ENCODE results near the gene DDX42.
"Not testable (repeated sequence)": the region's sequence is repeated elsewhere in the genome, so short reads cannot be mapped to it uniquely, and the experiment has no call there.

Gene DDX42

DNA sequence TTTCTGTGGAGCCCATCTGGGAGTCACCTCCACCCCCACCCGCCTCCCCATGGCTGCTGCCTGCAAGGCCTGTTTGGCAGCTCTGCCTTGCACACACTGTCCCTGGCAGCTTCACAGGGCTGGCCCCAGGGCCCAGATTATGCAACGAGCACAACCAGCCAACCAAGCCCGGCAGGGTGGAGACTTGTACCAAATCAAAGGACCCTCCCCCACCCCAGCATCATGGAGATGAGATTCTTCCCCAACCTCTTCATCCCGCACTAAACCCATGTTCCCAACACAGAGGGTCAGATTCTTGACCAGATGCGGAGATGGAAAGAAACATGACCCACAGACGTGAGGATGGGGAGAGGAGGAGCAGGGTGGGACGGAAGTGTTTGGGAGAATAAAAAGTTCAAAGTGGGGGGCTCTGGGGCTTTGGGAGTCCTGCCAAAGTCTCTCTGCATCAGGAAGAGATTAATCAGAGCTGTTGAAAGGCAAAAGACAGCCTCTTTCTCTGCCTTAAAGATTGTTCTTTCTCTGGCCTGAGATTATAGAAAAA lies 64.7 kb downstream of the DDX42 start:
- DNase-seq (ENCODE audit: low spot score) = peak; percentile 70

DNA sequence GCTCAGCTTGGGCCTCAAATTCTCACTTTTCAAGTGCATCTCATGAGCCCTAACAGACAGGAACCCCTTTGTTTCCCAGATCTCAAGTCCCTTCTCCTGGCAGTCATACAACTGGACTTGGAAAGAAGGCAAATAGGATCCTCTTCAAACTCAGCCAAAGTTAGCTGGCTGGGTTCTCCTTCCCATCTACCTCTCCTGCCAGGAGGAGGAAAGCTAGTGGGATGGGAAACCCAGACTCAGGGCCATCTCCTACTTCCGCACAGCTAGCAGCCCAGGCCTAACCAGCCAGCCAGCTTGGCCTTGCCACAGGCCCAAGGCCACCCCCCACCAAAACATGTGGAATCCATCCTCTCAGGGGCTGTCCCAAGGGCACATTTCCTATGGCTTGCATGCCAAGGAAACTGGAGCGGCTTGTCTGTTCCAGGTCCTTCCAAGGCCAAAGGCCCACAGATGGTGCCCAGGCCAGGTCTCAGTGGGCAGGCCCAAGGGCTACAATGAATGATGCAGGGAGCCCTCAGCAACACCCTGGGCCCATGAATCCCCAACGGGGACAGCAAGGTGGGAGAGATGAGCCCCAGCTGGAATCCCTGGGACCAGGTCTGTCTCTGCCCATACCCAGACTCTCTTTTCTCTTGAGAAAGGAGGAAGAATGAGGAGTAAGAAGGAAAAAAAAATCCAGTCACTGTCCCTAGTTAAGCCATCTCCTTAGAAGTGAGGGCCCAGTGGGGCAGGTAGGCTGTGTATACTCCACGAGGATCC lies 66.8 kb downstream of the DDX42 start:
- no peak for DNase-seq (ENCODE audit: low spot score)

DNA sequence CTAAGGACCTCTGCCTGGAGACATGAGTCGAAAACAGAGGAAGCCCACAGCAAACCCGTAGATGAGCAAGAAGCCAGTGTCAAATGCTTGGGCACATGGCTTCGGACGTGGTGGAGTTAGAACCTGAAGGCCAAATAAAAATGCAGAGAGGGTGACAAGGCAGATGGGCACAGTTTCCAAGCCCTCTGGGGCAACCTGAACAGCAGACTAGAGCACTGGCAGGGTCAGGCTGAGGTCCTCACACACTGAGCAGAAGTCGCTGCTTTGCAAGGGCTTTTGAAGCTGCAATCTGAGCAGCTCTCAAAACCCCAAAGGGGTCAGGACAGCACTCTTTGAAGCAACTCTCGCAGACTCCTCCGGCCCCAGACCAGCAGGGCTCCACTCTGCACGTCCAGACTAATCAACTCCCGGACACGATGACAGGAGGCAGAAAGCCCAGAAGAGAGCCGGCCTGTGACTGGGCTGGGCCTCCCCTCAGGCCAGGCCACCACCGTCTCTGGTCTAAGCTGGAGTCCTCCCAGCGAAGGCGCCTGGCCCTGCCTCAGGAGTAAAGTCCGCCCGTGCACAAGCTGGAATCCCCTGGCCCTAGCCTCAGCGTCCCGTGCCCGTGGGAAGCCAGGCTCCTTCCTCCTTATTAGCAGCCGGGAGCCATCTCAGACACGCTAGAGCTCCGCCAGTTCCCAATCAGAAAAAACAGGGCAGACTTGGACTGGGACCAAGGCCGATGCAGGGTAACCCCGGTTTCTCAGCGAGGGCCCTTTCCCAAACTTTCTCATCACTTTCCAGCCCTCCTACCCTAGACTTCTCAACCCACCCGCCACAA lies 67.6 kb downstream of the DDX42 start:
- peak; percentile 9 for DNase-seq (ENCODE audit: low spot score)

DNA sequence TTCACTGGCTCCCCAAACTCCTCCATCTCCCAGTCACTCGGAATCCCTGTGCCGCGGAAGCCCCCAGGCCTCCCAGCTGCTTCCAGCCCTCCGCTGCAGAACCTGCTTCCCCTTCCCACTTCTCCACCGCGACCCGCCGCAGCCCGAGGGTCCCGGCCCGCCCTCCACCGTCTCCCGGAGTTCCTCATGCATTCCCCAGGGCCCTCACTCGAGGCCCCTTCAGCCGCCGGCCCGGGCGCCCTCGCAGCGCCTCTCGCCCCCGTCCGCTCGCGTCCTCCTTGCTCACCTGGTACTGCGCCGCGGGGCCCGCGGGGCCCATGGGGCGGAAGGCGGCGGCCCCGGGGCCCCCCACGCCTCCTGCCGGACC lies 68.2 kb downstream of the DDX42 start:
- no peak for DNase-seq (ENCODE audit: low spot score)

DNA sequence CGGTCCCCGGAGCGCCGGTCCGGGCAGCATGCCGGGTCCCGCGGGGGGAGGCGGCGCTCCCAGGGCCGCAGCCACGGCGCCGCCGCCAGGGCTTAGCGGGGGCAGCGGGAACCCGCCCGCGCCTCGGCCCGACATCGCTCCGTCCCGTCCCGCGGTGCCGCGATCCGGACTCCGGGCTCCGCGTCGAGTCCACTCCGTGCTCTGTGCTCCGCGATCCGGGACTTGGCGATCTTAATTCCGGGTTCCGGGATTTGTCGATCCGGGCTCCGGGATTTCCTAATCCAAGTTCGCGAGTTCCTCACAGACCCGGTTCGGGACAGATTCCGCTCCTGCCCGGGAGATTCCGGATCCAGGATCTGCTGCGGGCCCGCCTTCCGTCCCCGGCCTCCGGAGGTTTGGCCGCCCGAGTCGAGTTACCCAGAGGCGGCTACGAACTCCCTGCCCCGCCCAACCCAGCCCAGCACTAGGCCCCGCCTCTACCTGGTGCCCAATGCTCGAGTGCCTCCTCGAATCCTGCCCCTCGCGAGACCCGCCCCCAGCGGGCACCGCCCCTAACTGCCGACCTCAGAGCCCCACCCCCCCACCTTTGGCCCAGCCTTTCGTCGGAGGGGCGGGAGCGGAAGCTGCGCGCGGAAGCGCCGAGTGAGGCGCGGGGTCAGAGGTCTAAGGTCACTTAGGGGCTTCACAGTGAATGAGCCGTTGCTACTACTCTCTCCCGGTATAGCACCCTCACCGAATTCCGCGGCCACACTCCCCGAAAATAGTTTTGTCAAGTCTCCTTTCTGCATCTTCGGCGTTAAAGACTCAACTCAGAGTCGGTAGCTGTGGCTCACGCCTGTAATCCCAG lies 68.8 kb downstream of the DDX42 start, which contains the start of gene SMARCD2:
TSS of gene SMARCD2 (minus strand) at position 146 of the 847 bp plus-strand sequence. CDS start at position 135, 11 bp downstream.
- DNase-seq (ENCODE audit: low spot score) = peak; percentile 98

DNA sequence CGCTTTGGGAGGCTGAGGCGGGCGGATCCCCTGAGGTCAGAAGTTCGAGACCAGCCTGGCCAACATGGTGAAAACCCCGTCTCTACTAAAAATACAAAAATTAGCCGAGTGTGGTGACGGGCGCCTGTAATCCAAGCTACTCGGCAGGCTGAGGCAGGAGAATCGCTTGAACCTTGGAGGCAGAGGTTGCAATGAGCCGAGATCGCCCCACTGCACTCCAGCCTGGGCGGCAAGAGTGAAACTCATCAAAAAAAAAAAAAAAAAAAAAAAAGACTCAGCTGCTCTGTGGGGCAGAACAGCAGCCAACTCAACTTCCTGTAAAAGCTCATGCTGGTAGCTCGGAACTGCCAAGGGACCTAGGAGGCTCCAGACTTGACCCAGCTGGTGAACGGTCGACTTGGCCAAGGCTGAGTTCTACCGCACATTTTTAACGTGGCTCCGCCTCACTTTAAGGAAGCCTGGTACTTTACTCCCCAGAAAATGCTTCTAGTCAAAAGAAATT lies 69.5 kb downstream of the DDX42 start:
- peak; percentile 64 for DNase-seq (ENCODE audit: low spot score)

DNA sequence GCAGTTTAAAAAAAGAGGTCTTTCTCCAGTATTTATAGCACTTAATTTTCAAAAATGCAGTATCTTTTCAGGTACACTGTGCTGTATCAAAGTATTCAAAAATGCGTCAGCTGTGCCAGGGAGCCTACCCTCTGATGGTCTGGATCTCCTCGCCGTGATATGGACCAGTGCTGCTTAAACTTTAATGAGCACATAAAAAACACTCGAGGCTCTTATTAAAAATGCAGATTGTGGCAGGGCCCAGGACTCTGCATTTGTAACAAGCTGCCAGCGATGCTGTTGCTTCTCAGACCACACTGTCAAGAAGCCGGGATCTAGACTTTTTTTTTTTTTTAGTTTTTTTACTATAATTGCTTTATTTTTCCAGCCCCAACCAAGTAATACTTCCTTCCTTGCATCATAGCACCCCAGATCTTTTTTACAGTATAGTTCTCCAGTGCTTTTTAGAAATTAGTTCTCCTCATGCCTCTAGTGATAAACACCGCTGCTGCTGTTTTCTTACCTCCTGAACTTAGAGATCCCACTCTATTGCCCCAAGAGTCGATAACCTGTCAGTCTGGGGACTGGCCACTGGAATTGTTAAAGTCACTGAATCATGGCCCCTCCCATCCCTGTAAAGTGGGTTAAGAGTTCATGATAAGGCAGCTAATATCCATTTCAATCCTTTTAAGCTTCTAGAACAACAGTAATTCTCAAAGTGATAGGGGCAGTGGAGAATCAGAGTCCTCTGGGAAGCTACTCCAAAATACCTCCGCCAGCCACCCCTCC lies 70.1 kb downstream of the DDX42 start:
- no peak for DNase-seq (ENCODE audit: low spot score)

DNA sequence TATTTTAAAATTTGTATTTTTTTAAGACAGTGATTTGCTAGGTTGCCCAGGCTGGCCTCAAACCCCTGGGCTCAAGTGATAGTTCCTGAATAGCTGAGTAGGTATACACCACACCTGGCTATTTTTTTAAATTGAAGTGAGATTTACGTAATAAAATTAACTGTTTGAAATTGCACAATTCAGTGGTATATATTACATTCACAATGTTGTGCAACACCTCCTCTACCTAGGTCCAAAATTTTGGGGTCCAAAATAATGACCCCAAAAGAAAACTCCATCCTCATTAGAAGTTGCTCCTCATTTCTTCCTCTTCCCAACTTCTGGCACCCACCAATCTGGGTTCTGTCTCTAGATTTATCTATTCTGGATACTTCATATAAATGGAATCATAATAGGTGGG lies 71.5 kb downstream of the DDX42 start:
- no peak for DNase-seq (ENCODE audit: low spot score)

DNA sequence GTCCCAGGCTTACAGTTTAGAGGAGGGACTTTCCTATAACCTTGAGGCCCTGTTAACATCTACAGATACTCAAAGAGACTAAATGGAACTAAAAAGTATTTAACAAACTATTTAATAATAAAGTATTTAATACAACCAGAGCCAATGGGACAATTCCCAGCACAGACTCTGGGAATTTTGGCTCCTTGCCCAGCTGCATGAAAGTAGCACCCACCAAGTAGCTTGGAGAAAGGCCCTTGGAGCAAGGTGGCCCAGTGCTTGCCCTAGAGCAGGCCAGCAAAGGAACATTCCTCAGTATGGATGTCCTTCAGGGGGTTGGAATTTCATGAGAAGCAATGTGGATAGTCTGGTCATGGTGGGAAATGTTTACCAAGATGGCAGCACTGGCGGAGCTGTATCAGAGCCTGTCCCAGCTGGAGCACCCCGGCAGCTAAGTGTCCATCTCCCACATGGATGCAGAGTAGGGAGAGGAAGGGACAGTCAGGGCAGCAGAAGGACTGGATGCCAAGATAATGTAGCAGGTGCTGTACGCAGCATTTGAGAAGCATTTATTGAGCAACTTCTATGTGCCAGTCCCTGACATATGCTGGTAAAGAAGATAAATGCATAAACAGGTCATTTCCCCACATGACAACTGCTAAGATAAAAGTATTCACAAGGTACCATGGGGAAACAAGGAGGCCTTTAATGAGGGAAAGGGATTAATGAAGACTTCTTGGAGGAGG lies 73.7 kb downstream of the DDX42 start:
- DNase-seq (ENCODE audit: low spot score) = no peak

DNA sequence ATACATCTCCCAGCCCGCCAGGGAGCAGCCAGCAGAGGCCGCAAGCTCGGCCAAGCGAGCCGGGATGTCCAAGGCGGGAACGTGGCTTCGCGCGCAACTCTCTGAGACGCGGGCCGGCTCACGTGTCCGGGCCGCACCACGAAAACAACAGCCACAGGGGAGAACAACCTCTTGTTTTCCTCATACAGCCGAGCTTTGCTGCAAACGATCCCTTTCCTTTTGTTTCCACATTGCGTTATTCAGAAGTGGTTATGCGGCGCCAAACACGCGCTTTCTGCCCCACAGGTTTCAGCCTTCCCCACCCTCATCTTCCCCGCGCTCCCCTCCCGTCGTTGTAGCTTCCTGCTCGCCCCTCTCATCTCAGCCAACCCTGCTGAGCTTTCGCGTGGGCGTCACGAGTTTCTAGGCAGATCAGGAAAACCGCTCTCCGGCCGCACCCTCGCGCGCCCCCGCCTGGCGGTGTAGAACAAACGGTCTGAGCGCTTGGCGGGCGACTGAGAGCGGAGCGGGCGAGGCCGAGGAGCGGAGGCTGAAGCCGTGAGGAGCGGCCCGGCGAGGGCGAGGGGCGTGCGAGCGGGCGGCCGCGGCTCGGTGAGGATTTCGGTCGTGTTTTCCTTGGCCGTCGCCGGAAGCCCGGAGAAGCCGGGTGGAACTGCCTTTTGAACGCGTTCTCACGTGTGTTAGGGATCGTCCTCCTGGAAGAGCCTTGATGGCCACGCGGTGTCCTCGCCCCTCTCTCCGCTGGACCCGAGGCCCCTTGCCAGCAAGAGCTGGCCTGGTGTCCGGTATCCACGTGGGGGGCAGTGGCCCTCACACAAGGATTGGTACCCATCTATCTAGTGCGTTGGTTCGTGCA lies 75.1 kb downstream of the DDX42 start:
- peak; percentile 95 for DNase-seq (ENCODE audit: low spot score)

DNA sequence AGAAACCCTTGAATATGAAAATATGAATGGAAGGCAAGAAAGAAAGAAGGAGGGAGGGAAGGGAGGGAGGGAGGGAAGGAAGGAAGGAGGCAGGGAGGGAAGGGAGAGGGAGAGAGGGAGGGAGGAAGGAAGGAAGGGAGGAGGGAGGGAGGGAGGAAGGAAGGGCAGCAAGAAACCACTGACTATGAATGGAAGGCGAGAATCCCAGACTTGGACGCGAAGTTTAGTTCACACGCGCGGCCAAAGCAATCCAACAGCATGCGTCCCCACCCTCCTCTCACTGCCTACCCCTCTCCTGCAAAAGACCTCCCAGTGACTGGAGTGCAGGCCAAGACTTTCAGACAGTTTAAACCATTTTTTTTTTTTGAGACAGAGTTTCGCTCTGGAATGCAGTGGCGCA lies 76.4 kb downstream of the DDX42 start:
- DNase-seq (ENCODE audit: low spot score) = no peak

DNA sequence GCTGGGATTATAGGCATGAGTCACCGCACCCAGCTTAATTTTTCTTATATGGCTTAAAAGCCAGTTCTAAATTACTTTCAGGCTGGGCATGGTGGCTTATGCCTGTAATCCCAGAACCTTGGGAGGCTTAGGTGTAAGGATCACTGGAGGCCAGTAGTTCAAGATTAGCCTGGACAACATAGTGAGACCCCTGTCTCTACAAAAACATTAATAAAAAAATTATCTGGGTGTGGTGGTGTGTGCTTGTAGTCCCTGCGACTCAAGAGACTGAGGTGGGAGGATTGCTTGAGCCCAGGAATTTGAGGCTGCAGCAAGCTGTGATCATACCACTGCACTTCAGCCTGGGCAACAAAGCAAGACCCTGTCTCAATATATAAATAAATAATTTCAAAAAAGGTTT lies 79.3 kb downstream of the DDX42 start:
- no peak for DNase-seq (ENCODE audit: low spot score)

DNA sequence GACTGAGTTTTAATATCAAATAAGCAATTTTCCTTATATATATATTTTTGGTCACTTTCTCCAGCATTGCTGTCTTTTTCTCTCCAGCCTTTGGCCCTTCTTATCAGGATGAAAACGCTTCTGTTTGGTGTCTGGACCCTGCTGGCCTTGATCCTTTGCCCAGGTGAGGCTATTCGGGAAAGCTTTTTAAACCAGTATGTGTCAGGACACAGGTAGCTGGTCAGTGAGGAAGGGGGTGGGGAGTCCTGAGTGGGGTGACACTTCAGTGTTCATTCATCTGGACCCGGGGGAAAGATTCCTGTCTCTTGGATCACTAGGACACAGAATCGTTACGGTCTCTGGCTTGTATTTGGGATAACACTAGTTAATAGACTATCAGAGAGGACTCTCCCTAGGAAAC lies 80.7 kb downstream of the DDX42 start:
- DNase-seq (ENCODE audit: low spot score) = no peak

DNA sequence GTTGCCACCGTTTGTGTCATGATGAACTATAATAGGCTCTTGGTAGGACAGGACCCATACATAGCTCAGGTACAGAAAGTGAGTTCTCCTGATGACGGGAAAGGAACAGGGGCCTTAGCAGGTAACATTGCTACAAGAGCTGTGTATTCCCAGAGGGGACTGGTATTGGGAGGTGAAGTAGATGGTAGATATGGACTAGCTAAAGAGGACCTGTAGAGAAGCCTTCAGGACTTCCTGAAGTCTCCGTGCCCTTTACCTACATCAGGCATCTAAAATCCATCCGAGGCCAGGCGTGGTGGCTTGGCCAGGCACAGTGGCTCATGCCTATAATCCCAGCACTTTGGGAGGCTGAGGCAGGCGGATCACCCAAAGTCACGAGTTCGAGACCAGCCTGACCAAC lies 81.2 kb downstream of the DDX42 start:
- DNase-seq (ENCODE audit: low spot score) = no peak

DNA sequence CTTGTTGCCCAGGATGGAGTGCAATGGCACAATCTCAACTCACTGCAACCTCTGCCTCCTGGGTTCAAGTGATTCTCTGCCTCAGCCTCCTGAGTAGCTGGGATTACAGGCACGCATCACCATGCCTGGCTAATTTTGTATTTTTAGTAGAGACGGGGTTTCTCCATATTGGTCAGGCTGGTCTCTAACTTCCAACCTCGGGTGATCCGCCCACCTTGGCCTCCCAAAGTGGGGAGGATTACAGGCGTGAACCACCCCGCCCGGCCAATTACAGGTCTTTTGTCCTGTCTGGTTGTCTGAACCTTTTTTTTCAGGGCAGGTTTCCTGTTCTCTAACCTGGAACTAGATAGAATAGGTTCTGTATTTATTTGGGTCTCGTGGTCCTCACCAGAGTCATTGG lies 82.5 kb downstream of the DDX42 start:
- DNase-seq (ENCODE audit: low spot score) = not testable (repeated sequence)

DNA sequence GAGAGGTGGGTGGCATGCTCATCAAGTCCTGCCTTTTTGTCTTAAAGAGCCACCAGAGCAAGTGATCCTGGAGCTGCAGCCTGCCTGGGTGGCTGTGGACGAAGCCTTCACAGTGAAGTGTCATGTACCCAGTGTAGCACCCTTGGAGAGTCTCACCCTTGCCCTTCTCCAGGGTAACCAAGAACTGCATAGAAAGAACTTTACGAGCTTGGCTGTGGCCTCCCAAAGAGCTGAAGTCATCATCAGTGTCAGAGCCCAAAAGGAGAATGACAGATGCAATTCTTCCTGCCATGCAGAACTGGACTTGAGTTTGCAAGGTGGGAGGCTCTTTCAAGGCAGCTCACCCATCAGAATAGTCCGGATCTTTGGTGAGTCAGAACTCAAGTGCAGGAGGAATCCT lies 85.3 kb downstream of the DDX42 start:
- no peak for DNase-seq (ENCODE audit: low spot score)

DNA sequence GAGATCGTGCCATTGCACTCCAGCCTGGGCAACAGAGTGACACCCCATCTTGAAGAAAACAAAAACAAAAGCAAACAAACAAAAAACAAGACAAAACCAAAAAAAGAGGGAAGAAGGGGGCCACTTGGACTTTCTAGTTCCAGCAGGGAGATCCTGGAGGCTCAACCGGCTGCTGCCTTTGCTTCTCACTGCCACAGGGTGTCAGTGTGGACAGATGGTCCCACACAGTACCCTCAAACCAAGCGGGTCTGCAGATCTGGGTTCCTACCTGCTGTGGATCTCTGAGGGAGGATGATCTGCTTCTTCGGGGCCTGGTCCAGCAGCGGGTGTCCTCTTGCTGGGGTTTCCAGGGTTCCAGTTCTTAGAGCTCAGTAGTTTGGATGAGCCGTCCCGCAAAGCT lies 92.7 kb downstream of the DDX42 start:
- DNase-seq (ENCODE audit: low spot score) = not testable (repeated sequence)

All from AG08395 (cell line).